AG08396 (cell line): Measurements from ENCODE around the gene TSPAN9.

ENCODE experiments used
- DNase-seq: peaks from one replicate; pipeline ENCODE4 v3.0.0; 2012; ENCODE audit warnings: low spot score, mixed read lengths

TSPAN9 gene

DNA sequence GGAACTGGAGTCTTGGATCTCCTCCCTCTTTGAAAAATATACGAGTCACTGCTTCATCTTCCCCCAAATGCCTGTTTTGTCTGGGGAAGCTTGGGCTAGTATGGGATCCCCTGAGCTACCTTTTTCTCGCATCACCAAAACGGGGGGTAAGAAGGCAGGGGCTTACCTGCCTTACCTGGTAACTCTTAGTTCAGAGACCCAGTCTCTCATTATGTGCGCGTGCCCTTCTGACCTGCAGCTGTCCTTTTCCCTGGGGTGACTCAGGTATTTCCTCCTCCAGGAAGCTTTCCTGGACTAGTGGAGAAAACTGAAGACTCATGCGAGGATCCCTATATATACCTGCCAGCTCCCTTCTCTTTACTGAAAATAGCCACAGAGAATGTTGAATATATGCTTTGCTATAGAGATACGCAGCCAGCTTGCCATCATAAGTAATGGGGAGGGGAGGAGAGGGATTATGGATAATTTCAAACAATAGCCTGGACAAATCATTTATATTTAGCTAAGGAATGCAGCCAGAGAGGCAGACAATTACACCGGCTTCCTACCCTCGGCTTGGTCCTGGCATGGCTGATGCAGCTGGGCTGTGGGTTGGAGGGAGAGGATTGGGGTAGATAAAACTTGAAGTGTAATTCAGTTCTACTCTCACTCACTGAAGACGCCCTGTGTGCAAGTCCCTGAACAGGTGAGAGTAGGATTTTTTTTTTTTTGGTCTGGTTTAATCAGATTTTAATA lies 1.1 kb downstream of the TSPAN9 start:
- no peak for DNase-seq

DNA sequence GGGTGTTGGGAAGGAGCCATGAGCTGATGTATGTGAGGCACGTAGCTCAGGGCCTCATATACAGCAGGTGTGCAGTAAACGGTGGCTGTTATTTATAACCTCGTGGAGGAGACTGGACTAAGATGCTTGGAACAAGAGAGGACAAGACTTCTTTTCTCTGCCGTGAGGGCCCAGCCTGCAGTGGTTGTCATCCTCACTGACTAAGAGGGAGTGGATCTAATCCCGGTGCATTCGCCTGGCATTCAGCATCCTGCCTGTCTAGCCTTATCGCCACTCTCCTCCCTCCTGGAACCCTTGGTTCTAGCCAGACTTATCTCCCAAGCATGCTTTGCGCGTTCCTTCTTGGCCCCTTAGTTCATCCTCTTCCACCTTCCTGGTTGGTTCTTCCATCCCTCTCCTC lies 3.9 kb downstream of the TSPAN9 start:
- DNase-seq = no peak

DNA sequence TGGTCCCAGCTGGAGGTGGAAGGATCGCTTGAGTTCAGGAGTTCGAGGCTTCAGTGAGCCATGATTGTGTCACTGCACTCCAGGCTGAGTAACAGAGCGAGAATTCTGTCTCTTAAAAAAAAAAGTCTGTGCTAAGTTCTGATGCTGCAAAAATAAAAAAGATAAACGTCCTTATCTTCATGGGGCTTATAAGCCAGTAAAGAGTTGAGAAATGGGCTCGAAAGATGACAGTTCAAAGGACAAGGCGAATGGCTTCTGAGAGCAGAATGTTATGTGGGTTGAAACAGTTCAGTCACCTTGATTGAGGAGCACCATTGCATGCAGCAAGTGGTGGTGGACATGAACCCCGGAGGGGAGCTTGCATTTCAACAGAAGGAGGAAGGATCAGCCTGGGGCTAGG lies 4.7 kb downstream of the TSPAN9 start:
- DNase-seq = no peak

DNA sequence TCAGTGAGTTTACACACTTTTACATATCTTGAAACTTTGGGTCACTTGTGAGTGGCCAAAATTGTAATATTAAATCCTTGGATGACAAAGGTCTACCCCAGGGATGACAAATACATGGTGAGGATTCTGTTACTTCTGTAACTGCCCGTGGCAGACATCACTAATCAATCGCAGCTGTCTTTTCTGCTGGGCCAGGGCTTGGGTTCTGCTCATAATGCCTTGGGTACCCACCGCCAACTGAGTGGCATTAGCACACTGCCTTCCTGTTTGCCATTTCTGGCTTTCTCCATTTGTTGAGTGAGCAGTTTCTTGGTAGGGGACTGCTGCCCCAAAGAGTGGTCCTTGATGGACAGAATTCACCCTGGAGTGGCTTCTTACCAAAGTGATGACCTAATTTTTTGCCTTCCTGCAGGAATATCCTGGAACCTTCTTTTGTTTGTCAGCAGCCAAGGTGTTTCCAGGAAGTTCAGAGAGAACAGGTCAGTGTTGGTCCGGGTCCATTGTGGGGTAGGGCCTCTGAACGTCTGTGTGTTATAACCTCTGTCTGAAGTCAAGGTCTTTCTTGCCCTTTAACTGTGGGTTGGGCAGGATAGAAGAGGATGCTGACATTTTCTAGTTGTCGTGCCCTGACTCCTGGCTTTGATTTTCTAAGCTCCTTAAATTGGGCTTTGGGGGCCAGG lies 6.2 kb downstream of the TSPAN9 start:
- no peak for DNase-seq

DNA sequence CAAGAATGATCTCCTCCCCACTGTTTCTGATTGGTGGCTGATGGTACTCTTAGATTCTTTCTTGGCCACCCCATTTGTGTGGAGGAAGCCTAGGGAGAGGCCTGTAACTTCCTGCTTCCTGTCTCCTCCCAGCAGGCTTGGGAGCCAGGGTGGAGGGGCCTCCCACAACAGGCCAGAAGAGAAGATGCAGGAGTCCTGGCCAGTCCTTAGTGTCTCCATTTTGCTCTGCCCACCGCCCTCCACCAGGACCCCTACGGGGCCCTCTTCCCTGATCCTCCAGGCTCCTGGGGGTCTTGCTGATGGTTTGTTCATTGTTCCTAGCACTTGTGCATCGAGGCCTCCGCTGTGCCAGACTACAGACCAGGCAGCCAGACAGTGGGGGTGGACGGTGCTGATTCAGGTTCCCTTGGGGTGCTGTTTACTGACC lies 6.8 kb downstream of the TSPAN9 start:
- no peak for DNase-seq

DNA sequence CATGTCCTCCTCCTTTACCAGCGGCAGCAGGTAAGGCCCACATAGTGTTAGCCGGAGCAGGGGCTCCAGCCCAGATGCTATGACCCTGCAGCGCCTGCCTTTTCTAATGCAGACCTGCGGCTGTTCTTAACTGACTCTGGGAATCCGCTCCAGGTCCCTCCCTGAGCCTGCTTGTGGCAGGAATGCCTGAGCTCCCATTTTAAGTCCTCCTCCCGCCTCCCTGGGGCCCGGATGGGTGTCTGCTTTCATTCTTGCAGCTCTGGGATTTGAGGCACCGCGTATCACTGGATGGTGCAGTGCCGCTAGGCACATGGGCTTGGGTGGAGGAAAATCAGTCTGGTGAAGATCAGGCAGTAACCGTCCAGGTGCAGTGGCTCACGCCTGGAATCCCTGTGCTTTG lies 7.6 kb downstream of the TSPAN9 start:
- DNase-seq = no peak

DNA sequence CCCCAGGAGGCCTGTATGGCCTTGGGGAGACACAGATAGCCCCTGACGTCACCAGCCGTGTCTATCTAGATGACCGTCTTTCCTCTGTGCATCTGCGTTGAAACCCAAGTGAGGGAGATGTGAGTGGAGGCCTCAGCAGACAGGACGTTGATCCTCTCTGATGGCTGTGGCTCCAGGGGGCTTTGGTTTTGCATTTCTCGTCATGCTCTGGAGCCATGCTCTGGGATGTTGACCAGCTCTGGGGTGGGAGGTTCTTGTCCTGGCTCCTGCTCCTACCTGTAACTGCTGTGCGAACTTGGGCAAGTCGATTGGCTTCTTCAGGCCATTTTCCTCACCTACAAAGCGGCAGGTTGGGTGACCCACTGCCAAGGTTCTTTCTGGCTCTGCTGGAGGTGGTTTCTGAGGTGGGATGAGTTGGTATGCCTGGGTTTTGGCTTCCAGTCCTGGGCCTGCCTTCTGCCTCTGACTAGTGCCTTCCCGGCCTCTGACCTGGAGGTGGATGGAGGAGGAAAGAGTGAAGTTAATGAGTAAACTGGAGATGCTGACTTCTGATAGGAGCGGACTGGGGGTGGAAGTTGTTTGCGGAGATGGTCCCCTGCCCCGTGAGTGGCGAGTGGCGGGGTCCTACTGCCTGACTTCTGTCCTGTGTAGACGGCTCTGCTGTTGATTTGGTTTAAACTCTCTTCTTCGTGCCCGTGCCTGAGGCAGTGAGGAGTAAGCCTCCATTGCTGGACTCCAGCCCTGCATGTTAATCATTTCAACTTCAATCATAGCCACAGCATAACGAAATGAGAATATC lies 8.4 kb downstream of the TSPAN9 start:
- no peak for DNase-seq

DNA sequence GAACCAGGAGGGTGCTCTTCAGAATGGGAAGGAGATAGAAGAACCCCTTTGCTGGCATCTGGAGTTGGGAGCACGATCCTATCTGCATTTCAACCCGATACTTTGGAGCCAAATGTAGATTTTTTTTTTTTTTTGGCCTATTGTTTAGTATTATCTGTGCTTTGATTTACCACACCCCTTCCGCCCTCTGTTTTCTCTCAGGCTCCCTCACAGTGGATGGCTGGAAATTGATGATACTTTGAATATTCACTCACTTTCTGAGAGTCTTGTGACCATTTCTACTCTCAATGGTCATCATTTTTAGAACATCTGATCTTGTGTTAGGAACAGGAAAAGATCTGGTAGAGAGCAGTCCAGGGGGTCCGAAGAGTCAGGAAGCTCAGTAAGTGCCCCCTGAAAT lies 9.0 kb downstream of the TSPAN9 start:
- DNase-seq = no peak

DNA sequence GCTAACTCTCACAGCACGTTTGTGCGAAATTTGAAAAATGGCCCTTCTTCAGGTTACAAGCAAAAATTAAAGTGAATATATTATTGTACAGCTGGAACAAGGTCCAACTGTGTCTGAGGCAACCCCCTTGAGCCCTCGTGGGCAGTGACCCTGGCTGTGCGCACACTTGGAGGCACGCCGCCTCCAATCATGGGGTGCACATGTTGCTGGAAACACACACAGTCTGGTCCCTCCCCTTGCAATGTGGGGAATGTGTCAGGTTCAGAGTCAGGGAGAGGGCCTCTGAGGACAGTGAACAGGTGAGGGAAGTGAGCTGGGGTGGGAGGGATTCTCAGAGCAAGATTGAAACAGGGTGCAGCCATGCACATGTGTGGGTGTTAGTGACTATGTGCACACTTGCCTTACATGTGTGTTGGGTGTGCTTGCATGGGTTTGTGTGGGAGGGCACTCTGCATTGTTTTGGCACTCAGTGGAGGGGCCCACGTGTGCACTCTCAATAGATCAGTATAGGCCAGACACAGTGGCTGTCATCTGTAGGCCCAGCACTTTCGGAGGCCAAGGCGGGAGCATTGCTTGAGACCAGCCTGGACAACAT lies 9.6 kb downstream of the TSPAN9 start:
- DNase-seq = no peak

DNA sequence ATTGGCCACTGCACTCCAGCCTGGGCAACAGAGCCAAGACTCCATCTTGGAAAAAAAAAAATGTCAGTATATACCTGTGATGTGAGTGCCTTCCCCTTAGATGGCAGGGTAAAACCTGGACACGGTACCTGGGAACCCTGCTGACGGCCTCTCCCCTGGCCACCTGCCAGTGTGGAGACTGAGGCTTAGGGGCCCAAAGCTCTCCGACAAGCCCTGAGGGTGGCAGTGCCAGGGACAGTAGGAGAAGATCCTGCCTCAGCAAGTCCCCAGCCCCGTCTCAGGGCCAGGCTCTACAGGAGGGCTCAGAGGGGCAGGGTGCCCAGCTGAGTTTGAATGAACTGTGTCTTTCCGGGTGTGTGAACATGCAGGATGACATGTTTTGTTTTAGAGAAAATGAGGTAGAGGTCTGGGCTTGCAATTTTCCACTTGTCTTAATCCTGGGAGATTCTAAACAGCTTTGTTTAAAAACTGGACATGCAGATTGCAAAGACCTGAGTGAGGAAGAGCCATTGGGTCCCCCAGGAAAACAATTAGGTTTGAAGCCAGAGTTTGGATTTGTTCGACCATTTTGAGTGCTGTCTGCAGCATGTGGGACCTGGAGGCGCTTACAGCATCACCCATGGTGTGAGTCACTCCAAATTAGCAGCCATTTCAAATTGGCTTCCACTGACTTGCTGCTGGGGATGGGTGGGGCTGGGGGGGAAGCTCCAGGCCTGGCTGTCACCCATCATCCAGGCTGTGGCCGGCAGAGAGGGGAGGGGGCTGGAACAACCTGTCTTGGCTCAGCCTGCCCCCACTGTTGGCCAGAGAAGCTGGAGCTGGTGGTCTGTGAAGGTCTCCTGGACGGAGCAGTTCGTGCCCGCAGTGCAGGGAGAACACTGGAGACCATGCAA lies 10.8 kb downstream of the TSPAN9 start:
- DNase-seq = no peak

DNA sequence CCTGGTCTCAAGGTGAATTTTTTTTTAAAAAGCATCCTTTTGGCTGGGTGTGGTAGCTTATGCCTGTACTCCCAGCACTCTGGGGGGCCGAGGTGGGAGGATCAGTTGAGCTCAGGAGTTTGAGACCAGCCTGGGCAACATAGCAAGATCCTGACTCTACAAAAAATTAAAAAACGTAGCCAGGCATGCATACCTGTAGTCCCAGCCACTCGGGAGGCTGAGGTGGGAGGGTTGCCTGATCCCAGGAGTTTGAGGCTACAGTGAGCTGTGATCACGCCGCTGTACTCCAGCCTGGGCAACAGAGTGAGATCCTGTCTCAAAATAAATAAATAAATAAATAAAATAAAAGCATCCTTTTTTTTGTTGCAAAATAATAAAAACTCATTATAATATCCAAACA lies 12.4 kb downstream of the TSPAN9 start:
- DNase-seq = no peak

DNA sequence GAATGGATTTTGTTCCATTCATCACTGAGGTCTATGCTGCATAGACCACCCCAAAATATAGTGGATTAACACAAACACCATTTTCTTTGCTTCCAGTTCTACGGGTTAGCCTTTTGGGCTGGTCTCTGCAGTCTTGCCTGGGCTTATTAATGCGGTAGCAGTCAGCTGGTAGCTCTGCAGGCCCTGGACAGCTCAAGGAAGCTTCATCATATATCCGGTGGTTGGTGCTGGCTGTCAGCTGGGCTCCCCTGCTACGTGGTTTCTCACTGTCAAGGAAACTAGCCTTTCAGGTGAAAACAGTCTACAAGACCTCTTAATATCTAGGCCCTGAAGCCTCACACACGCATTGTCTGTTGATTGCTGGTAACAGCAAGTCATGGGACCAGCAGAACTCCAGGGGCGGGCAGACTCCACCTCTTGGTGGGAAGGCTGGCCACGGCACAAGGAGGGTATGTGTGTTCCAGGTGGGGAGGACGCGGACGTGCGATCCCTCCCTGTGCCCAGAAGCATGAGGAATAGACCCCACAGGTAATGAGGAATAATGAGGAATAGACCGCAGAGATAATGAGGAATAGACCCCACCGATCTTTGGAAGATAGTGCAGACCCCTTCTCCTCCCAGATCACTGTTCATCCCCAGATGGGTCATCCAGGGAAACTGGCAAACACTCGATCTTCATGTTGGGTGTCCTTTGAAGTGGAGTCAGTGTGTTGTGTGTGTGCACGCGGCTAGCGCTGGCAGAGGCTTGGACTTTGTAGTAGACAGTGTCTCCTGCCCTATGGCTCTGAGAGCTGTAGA lies 13.3 kb downstream of the TSPAN9 start:
- no peak for DNase-seq

DNA sequence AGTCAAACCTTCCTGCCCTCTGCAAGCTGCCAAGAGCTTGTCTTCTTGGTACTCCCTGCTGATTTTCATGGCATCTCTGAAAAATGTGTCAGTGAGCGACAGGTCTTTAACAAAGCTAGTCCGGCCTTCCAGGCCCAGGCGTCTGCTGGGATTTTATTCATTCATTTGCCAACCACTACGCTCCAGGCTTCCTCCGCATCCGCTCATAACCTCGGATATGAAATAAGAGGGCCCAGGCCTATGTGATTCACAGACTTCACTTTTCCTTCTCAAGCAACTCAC lies 13.8 kb downstream of the TSPAN9 start:
- no peak for DNase-seq

DNA sequence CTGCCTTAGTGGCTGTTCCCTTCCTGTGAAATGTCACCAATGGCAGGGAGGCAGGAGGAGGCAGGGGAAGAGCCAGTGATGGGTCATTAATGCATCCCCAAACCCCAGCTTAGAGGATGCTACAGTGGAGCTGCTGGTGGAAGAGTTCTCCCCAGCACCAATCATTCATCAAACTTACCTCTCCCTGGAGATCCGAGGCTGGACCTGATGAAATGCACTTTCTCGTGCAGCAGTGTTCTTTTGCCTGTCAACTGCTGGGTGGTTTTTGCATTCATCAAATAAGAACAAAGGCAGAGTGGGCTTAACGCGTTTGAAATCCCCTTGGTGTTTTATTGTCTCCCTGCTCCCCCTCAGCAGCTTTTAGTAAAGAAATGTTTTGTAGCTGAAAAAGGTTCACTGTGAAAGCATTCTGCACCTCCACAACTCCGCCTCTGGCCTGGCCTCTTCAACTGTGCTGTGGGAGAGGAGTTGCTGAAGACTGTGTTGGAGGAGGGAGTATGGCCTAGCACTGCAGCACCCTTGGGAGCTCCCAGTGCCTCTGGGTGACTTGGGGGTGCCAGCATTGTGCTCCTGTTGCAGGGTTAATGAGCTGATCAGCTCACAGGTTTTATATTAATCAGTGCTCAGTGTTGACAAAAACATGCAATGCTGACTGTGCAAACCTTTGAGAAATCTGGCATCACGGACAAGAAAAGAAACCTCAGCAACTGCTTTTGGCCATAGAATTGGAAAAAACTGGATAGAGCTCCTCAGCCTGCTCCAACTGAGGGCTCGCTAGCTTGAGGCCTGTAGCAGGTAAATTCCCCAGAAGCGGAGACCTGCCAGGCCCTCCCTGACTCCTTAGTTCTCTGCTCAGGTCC lies 14.4 kb downstream of the TSPAN9 start:
- DNase-seq = no peak

DNA sequence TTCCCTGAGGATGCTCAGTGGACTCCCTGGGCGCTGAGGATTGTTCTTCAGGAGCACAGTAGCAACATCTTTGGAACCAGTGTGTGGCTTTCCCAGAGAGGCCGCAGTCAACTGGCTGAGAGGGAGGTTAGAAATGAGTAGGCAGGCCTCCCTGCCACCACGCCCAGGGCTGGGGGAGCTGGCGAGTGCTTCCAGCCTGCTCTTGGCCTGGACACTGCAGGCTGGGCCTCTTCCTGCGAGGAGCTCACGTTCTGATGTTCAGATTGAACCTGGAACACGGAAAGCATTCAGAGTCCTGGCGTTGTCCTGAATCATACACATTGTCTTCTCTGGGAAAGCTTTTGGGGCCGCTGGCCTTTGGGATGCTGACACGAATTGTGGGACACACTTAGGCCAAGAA lies 15.6 kb downstream of the TSPAN9 start:
- no peak for DNase-seq

DNA sequence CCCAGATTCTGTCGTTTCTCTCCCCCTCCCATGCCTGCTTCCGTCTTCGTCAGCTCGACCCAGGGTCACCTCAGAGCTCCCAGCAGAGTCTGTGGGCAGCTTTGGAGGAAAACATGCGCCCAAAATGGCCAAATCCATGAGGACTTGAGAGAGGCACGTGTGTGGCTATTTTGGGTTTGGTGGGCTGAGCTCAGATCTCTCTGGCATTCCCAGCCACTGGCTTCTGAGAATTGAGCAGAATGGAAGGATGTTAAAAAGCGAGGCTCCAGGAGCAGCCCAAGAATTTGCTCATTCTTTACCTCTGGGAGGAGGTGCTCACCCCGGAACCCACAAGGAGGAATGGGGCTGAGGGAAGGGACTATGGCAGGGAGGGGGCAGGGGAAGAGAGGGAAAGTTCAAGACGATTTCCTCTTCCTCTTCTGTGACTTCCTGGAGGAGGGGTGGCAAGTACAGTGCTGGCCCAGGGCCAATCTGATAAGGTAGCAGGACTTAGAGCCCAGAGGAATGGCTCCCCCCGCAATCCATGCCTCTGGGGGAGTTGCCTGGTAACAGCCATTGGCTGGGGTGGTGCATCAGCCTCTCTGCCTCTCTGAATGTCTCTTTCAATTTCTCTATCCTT lies 20.1 kb downstream of the TSPAN9 start:
- peak; percentile 58 for DNase-seq

DNA sequence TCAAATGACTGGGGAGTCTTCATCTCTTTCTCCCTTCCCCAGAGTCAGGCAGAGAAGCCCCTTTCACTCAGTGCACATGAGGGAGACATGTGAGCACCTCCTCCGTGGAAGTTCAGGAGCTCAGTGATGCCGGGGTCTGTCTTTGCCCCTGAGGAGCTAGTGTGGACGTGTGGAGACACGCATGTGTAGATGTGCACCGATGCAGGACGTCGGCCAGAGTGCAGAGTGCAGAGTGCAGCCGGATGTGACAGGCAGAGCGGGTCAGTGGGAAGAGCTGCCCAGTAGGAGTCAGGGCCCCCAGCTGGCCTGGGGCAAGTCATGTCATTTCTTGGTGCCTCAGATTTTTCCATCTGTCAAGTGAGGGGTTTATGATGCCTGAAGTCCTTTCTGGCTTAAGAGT lies 20.7 kb downstream of the TSPAN9 start:
- no peak for DNase-seq

DNA sequence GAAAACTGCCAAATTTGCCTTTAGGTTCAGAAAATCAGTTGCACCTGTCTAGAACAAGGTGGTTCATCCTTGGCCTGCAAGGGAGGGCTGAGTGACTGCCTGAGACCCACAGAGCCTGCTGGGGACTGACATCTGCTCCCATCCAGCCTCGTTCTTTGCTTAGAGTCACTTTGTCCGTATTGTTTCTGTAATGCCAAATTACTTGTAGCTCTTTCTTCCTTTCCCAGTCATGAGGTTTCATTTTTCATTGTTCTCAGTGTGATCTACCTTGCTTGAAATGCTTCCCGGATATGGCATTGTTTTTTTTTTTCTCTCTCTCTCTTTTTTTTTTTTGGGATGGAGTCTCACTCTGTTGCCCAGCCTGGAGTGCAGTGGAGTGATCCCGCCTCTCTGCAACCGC lies 21.3 kb downstream of the TSPAN9 start:
- DNase-seq = no peak

DNA sequence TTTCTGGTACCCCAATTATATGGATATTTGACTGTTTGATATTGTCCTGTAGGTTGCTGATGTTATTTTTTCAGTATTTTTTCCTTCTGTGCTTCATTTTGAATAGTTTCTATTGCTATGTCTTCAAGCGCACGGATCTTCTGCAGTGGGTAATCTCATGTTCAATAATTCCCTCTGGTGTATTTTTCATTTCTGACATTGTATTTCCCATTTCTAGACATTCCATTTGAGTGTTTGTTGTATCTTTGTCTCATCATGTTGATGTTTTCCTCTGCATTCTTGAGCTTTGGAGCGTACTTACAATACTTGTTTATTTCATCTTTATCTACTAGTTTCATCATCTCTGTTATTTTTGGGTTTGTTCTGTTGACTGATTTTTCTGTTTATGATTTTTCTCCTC lies 22.0 kb downstream of the TSPAN9 start:
- DNase-seq = no peak
